HG02943 (cell line): Measurements from ENCODE around the gene WFDC12.
"Not testable (repeated sequence)": the region's sequence is repeated elsewhere in the genome, so short reads cannot be mapped to it uniquely, and the experiment has no call there.

Experiments used
- ATAC-seq: cut with Tn5 transposase; IDR thresholded peaks from one replicate; pipeline ENCODE4 v1.9.1; 2021; ENCODE audit warnings: mild to moderate bottlenecking, low read depth, moderate library complexity; ENCODE audit not compliant: unreplicated experiment

Gene WFDC12, protein sequence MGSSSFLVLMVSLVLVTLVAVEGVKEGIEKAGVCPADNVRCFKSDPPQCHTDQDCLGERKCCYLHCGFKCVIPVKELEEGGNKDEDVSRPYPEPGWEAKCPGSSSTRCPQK

DNA sequence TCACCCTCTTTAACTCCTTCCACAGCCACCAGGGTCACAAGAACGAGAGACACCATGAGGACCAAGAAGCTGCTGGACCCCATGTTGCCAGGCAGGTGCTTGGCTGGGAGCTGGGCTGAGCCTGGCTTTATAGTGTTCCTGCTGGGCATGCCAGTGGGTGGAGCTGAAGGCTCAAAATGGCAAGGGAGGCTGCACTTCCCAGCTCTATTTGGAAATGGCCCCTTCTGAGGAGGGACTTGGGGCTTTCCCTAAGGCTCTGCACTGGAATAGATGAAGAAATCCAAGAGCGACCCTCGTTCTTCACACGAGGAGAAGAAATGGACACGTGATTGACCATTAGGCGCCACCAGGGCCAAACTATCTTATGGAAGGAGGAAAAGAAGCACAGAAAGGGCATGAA lies at the start of gene WFDC12:
Gene WFDC12, minus strand, starts transcription at position 101 of the 400 bp plus-strand sequence. Its CDS starts 18 bp downstream, at position 83.
- no peak for ATAC-seq

DNA sequence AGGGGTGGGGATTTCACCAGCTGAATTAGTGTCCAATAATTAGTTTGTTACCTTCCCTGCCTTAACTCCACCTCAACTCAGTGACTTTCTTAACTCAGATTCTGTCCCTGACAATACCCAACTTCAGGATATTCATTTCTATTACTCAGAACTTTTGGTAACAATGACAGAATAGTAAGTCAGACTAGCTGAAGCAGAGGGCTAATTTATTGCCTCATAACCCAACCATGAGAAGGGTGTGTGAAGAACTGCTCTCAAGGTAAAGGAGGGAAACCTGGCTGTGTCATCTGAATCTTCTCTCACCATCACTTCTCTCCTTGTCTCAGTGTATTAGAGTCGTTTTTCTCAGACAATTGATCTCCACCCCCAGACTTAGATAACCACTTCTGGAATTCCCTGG lies 49.3 kb upstream of the WFDC12 start:
- ATAC-seq: no peak

DNA sequence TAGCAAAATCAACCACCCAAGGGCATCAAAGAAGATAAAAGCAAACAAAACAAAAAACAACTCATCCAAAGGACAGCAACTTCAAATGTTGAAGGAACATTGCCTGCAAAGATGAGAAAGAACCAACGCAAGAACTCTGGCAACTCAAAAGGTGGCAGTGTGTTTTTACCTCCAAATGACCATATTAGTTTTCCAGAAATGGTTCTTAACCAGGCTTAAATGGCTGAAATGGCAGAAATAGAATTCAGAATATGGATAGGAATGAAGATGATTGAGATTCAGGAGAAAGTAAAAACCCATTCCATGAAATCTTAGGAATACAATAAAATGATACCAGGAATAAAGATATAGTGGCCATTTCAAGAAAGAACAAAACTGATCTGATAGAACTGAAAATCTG lies 40.6 kb upstream of the WFDC12 start:
- ATAC-seq: no peak

DNA sequence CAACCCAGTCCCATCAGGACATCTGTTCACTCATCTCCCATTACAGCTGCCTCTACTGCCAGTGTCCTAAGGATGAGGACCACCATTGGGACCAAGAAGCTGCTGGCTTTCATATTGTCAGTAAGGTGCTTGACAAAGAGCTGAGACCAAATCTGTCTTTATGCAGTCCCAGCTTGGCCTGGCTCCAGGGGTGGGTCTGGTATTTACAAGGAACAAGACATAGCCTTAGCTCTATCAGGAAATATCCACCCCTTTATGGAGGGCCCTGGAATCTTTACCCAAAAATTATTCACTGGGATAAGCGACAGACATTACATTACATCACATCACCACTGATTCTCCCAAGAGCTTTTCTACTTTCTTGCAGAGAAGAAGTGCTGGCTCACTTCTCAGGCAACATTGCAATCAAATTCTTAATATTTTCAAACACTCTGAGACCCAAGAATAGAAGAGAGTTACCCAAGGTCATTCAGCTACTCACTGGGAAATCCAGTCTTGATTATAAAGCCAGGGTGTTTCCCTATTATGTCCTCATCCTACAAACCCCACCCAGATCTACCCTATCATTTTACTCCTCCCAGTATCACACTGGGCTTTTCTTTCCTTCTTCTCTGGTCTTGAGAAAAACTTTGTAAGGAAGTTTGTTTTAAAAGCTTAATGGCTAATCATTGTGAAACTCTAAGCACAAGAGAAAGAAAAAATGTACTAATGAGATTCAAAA lies 39.0 kb upstream of the WFDC12 start:
- no peak for ATAC-seq

DNA sequence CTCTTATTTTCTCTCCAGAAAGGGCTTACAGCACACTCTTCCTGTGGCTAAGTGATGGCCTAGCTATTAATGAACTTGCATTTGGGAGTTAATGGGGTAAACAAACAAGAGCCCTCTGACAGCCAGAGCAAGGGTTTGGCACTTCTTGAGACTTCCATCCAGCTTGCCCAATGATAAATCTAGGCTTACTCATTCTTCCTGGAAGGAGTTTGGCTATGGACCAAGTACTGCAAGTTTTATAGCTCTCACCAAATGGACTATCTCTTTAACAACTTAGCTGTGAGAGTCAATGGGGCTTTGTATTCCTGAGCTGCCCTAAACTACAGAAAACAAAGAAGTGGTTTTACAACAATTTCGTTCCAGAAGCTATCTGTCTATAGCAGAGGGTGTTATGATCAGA lies 33.7 kb upstream of the WFDC12 start:
- ATAC-seq: no peak

DNA sequence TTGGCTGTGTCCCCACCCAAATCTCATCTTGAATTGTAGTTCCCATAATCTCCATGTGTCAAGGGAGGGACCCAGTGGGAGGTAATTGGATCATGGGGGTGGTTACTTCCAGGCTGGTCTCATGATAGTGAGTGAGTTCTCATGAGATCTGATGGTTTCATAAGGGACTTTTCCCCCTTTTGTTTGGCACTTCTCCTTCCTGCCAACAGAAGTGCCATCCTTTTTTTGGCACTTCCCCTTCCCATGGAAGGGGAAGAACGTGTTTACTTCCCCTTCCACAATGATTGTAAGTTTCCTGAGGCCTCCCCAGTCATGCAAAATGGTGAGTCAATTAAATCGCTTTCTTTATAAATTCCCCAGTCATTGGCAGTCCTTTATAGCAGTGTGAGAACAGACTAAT lies 32.4 kb upstream of the WFDC12 start:
- ATAC-seq: no peak

DNA sequence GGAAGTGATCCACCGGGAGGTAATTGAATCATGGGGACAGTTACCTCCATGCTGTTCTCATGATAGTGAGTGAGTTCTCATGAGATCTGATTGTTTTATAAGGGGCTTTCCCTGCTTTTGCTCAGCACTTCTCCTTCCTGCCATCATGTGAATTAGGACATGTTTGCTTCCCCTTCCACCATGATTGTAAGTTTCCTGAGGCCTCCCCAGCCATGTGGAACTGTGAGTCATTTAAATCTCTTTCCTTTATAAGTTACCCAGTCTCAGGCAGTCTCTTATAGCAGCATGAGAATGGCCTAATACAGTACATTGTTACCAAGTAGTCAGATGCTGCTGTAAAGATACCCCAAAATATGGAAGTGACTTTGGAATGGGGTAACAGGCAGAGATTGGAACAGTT lies 30.5 kb upstream of the WFDC12 start:
- ATAC-seq: not testable (repeated sequence)

DNA sequence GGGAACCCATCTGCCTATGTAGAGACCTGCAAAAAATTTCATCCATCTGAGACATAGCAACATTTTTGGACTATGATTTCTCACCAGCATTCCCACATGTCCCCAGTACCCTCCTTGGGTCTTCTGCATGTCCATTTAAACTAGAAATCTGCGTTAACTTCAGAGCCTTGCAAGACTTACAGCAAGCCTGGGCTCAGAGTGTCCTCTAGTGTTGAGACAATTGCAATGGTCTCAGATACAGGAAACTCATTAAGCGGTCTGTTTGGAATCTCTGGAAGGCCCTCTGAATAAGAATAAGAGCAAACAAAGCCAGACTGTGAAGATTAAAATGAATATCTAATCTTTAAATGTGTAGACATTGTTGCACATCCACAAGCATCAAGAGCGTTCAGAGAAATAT lies 29.9 kb upstream of the WFDC12 start:
- no peak for ATAC-seq

DNA sequence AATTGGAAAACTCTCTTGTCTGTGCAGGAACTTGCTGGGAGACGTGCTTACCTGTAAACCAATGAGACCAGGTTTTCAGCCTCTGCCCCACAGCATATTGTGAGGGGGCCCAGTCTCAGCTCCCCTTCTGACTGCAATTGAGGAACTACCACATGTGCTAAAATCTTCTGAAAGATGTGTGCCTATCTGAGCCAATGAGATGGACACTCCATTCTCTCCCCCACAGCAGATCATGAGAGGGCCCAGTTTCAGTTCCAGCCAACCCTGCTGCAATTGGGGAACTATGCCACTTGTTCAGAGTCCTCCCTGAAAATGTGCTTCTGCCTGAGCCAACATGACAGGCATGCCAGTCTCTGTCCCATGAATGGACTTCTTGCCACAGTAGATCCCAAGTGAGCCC lies 29.5 kb upstream of the WFDC12 start:
- no peak for ATAC-seq

DNA sequence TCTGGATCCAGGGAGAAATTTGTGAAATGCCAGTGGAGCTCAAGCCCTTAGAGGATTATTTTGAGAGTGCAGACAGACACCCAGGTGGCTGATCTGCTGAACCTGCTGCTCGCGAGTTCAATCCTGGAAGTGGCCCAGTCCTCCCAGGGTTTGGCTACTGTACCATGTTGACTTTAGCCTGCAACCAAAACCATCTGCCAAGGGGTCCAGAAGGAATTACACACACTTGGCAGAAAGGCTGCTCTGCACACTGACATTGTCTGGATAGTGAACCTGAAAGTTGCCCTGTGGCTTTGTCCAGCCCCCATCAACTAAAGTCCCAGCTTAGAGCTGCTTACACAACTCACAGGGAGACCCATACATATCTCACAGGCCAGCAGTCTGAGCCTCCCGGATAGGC lies 28.9 kb upstream of the WFDC12 start:
- no peak for ATAC-seq

DNA sequence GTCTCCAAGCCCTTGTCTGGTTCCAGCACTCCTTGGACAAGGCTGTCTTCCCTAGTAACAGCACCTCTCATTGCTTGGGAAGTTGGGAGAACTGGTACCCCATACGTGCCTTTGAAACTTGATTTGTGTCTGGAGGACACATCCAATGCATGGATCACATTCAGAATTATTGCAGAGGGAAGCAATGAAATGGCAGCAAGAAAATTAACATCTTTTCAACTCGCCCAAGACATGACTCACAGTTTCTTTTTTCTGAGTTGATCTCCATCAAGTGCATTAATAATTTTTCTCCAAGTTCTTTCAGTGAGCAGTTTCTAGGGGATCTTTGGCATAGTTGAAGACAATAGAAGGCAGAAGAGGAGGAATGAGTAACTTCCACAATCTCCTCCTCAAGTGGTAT lies 28.1 kb upstream of the WFDC12 start:
- no peak for ATAC-seq

DNA sequence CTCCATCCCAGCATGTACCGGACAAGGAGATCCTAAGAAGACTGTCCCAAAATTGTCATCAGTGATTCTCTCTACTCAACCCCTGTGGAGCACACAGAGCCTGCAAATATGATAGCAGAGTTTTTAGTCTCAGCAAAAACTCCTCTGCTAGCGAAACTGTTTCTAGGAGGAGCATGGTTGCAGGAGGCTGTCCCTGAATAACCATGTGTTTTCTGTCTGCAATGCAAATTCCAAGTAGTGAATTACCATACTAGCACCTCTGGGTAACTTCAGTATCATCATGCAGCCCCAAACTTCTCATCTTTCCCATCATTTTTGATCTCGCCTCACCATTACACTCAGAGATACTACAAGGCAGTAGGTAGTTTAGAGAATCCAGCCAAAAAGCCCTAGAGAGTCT lies 24.8 kb upstream of the WFDC12 start:
- no peak for ATAC-seq

DNA sequence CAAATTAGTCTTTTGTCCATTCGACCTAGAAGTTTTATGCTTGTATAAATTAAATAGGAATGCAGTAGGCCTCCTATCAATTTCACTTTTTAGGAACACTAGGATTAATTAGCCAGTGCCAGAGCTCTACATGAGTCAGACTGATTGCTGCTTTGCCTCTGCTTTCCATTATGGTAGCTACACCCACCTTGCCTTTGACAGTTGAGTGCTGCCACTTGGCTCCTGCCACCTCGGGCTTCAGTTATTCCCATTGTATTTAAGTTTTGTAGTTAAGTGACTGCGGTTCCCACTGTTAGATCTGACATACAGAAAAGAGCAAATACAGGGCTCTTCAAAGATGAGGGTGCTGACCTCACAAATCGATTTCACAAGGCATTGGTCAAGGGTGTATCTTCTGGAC lies 16.6 kb upstream of the WFDC12 start:
- no peak for ATAC-seq

DNA sequence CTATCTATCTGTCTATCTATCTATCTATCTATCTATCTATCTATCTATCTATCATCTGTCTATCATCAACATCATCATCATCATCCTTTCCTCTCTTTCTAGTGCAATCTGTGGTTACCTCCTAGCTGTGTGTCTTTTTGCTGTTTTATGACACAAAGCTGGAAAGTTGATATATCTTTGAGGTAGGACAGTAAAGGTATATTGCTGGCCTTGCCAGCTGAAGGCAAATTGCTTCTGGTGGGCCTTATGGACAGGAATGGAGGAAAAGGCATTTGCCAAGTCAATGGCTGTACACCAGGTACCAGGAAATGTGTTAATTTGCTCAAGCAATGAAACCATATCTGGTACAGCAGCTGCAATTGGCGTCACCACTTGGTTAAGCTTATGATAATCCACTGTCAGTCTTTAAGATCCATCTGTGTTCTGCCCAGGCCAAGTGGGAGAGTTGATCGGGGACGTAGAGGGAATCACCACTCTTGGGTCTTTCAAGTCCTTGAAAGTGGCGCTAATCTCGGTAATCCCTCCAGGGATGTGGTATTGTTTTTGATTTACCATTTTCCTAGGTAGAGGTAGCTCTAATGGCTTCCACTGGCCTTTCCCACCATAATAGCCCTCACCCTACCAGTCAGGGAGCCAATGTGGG lies 15.6 kb upstream of the WFDC12 start:
- ATAC-seq: not testable (repeated sequence)

DNA sequence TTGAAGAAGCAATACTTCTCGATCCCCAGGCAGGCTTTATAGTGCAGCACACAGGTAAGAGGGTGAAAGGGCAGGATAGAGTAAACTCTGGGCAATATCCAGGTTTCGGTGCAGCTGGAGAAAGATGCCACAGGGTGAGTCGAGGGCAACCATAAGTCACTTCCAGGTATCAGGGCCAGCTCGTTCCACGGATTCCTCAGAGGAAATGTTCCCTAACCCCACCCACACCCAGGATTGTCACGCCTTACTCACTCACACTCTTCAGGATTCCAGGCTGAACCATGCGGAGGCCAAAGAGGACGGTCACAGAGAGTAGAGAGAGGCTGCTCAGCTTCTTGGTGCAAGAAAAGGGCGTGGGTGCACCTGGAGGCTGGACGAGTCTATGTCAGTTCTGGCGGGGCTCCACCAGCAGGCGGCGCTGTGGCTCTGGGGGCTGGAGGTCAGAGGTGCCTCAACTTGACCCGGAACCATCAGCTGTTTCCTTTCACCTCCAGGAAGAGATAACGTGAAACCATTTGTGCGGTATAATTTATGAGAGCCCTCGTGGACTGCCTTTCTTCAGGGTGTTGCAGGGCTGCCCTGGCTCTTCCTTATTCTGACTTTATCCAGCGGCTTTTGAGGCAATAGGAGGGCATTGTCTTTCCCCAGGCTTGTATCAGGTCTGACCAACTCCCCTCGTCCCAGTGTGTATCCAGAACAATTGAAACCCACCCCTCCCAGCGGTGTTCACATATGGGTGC lies 14.5 kb upstream of the WFDC12 start:
- no peak for ATAC-seq

DNA sequence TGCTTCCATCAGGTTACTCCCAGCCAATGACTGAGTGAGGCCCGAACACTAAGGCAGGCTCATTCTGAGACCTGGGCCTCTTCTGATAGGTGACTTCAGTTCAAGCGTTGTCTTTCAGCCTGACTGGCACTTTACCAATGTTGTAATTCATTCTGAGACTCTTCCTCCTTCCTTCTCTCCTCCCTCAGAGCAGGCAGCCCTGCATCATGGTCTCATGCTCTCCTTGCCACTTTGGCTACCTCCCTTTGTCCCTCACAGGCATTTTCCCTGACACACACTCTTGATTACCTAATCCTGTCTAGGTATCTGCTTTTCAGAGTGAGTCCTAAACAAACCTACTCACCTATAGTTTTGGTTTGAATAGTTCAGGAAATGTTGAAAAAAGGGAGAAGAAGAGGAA lies 12.6 kb upstream of the WFDC12 start:
- ATAC-seq: no peak

DNA sequence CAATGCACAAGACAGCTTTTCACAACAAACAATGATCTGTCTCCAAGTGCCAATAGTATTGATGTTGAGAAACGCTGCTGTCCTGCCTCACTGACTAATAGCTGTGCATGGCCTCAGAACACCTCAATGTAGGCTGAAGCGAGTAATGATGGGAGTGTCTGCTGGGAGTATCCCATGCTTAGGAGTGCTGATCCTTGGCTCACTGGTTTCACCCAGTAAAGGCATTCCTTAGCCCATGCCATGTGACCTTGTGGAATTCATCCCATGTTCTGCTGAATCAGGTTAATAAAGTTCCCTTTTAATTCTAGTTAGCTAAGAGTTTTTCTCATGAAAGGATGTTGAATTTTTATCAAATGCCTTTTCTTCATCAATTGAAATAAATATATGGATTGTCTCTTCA lies 3.8 kb upstream of the WFDC12 start:
- no peak for ATAC-seq

DNA sequence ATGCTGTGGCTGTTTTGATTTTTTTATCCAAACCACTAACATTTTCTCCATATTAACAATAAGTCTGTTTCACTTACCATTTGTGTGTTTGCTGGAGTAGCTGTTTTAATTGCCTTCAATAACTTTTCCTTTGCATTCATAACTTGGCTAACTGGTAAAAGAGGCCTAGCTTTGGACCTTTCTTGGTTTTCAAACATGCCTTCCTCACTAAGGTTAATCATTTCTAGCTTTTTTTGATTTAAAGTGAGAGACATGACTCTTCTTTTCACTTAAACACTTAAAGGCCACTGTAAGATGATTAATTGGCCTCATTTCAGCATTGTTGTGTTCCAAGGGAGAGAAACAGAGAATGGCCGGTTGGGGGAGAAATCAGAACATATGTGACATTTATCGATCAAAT lies 2.9 kb downstream of the WFDC12 start:
- ATAC-seq: no peak

DNA sequence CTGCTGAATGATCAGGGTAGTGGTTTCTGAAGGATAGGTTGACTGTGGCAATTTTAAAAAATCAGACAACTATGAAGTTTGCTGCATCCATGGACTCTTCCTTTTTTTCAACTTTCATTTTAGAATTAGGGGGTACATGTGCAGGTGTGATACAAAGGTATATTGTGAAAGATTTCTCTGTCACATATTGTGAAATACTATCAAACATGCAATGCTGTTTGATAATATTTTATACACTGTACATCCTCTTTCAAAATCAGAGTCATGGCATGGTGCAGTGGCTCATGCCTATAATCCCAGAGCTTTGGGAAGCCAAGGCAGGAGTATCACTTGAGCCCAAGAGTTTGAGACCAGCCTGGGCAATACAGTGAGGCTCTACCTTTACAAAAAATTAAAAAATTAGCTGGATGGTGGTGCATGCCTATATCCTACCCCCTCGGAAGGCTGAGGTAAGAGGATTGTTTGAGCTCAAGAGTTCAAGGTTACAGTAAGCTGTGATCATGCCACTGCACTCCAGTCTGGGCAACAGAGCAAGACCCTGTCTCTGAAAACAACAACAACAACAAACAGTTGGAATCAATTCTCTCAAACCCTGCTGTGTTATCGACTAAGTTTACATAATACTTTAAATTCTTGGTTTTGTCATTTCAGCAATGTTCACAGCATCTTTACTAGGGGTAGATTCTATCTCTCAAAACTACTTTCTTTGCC lies 4.6 kb downstream of the WFDC12 start:
- no peak for ATAC-seq

DNA sequence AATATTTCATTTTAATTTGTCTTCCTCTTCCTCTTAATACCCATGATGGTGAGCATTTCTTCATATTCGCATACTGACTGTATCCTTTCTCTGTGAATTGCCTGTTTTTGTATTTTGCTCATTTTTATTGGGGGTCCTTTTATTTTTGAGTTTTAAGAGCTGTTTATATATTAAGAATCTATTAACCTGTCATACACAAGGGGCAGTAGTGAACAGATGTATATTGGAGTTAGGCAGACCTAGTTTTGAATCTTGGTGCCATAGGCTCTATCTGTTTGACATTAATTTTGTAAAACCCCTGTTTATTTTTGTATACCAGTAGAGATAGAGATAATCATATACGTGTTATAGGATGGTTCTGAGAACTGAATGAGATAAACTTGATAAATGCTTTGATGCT lies 6.2 kb downstream of the WFDC12 start:
- no peak for ATAC-seq

DNA sequence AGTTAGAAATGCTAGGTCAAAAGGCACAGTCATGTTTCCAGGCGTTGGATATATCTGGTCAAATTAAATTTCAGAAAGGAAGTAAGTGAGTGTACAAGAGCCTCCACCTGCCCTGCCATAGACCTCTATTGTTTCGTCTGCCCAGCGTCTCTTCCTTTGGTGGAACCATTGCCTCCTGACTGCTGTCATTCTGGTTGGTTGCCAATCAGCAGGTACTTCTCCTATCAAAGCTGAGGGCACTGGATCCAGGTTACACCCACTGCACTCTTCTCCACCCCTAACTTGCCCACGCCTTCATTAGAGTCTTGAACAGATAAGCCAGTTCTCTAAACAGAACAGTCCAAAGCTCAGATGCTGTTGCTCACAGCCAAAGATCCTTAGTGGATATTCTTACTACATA lies 6.7 kb downstream of the WFDC12 start:
- no peak for ATAC-seq
